Keratinocyte (primary cell): Measurements from ENCODE around the gene C11orf86. TPM values are rescaled to one million over a fixed set of nuclear protein-coding genes. Genes with fewer than 3 reads are reported as not detected.

Source experiments
- DNase-seq: peaks from one replicate; pipeline ENCODE4 v3.0.0-alpha.2; 2011; ENCODE audit warnings: low read depth, missing footprints, low spot score
- FAIRE-seq: peaks from 2 replicates; lab custom pipeline; 2011; peaks lifted over from hg19 to GRCh38; lab: Jason Lieb, UNC
- H2AFZ ChIP-seq: 2 replicates; pipeline ENCODE4 v1.6.0; 2012; ENCODE audit warnings: low read length, control low read depth, inconsistent platforms; ENCODE audit not compliant: control insufficient read depth
- H3K27ac ChIP-seq: 2 replicates; pipeline ENCODE4 v1.5.1; 2011; ENCODE audit warnings: low read length; ENCODE audit not compliant: control insufficient read depth, insufficient read depth
- H3K27me3 ChIP-seq: 3 replicates; pipeline ENCODE4 v1.6.0; 2011; ENCODE audit warnings: low read length; ENCODE audit not compliant: control insufficient read depth, insufficient read depth; ENCODE audit errors: extremely low read depth
- H3K36me3 ChIP-seq, 2 experiments: 2 replicates in 1 of 2; 3 replicates in 1 of 2; pipeline ENCODE4 v1.5.1; 2011; ENCODE audit warnings: low read length in 2 of 2, mild to moderate bottlenecking in 1 of 2; ENCODE audit not compliant: control insufficient read depth in 2 of 2, insufficient read depth in 2 of 2; ENCODE audit errors: extremely low read depth in 1 of 2
- H3K4me1 ChIP-seq: 3 replicates; pipeline ENCODE4 v1.5.1; 2011; ENCODE audit warnings: low read length; ENCODE audit not compliant: control insufficient read depth, insufficient read depth; ENCODE audit errors: extremely low read depth
- H3K4me2 ChIP-seq: 3 replicates; pipeline ENCODE4 v1.6.0; 2011; ENCODE audit warnings: low read depth, low read length; ENCODE audit not compliant: control insufficient read depth, insufficient read depth; ENCODE audit errors: extremely low read depth
- H3K4me3 ChIP-seq, 3 experiments: fragments of 200-600 bp in 1 of 3; sonication (generic) in 1 of 3; 2 replicates in 2 of 3; 3 replicates in 1 of 3; pipeline ENCODE4 v1.5.1; 2011 to 2016; ENCODE audit warnings: low read length in 3 of 3, mild to moderate bottlenecking in 3 of 3, control low read depth in 2 of 3, inconsistent platforms in 1 of 3, low read depth in 1 of 3, mixed read lengths in 1 of 3, mixed run types in 1 of 3, moderate library complexity in 1 of 3; ENCODE audit not compliant: control insufficient read depth in 2 of 3, insufficient read depth in 2 of 3; ENCODE audit errors: extremely low read depth in 1 of 3
- H3K79me2 ChIP-seq: 2 replicates; pipeline ENCODE4 v1.6.0; 2012; ENCODE audit warnings: low read length; ENCODE audit not compliant: control insufficient read depth, insufficient read depth
- H3K9ac ChIP-seq: 3 replicates; pipeline ENCODE4 v1.6.0; 2011; ENCODE audit warnings: low read length; ENCODE audit not compliant: control insufficient read depth, insufficient read depth; ENCODE audit errors: extremely low read depth
- H3K9me1 ChIP-seq: 3 replicates; pipeline ENCODE4 v1.6.0; 2011; ENCODE audit warnings: low read length; ENCODE audit not compliant: control insufficient read depth, insufficient read depth; ENCODE audit errors: extremely low read depth
- H3K9me3 ChIP-seq: 2 replicates; pipeline ENCODE4 v1.5.1; 2012; ENCODE audit warnings: low read depth, low read length; ENCODE audit not compliant: control insufficient read depth
- H4K20me1 ChIP-seq: 3 replicates; pipeline ENCODE4 v1.6.0; 2011; ENCODE audit warnings: low read length; ENCODE audit not compliant: control insufficient read depth, insufficient read depth; ENCODE audit errors: extremely low read depth
- CTCF ChIP-seq, 3 experiments: IDR thresholded peaks in 1 of 3; conservative IDR thresholded peaks in 1 of 3; optimal IDR thresholded peaks in 1 of 3; 2 replicates in 2 of 3; 3 replicates in 1 of 3; pipeline versions ENCODE3 to v1.5.1; 2011; ENCODE audit warnings: low read length in 3 of 3, mild to moderate bottlenecking in 3 of 3, moderate library complexity in 2 of 3, control low read depth in 1 of 3, inconsistent platforms in 1 of 3; ENCODE audit not compliant: insufficient read depth in 2 of 3; ENCODE audit errors: extremely low read depth in 1 of 3
- EZH2 ChIP-seq: IDR thresholded peaks from one replicate; pipeline ENCODE4 v1.6.1; 2012; ENCODE audit warnings: inconsistent platforms, mild to moderate bottlenecking, low read length, moderate library complexity
- dilution Hi-C: fragments of 300-500 bp; cut with MboI; formaldehyde crosslinking; loops from one replicate; pipeline ENCODE4 v1.7.0; 2020; ENCODE audit warnings: low sequenced_read_pairs; ENCODE audit not compliant: extremely low pct_ligation_motif_present
- polyA plus RNA-seq, 5 experiments: library from polyadenylated mRNA; depleted of rRNA in 3 of 5; stranded (reverse) in 3 of 5; stranded (forward) in 1 of 5; unstranded in 1 of 5; fragments of >200 nt; gene quantifications; 1 replicate in 1 of 5; 2 replicates in 3 of 5; 3 replicates in 1 of 5; pipeline versions ENCODE4 v1.2.1 to v1.2.3, GENCODE V29; 2011 to 2012; ENCODE audit warnings: missing spikeins in 2 of 5, low read depth in 1 of 5, low replicate concordance in 1 of 5

The C11orf86 gene
- polyA plus RNA-seq, 1 donor (not counting 4 experiments of a cell fraction or from before 2014, with no cell fraction given): not detected

- peak; percentile 67 for DNase-seq
Observed at GRCh38 chr11:66967670-66968425, 7.3 kb upstream of the C11orf86 start.

GRCh38 chr11:66969584-66970225 is 5.4 kb upstream of the C11orf86 start:
- Histone ChIP-seq H3K36me3 (no peaks in the 10 kb centered on the region), H3K79me2 (no peaks in the 10 kb centered on the region), H3K4me1 (peaks cover 54% of the 10 kb centered on the region), H4K20me1 (no peaks in the 10 kb centered on the region), H3K27me3 (no peaks in the 10 kb centered on the region), H3K9me1 (no peaks in the 10 kb centered on the region), H3K4me2 (peak overlapping the region; percentile 90), H3K9ac (peak overlapping the region; percentile 22), H3K9me3 (no peaks in the 10 kb centered on the region), H2AFZ (no peak overlapping the region), H3K4me3 (no peak overlapping the region), H3K27ac (peak overlapping the region; percentile 96)
- FAIRE-seq (no peak), DNase-seq (no peak)
- TF ChIP-seq CTCF (optimal IDR thresholded peaks at IDR 0.05 in 1 of 3, IDR thresholded peaks at IDR 0.05 in 1 of 3, conservative IDR thresholded peaks at IDR 0.05 in 1 of 3; ENCODE audit: extremely low read depth in 1 of 3, insufficient read depth in 2 of 3, low read length in 3 of 3) (no peak), EZH2 (no peak)
- dilution Hi-C loops: no loop called here

More at GRCh38 chr11:66967670-66968425, 7.3 kb upstream of the C11orf86 start:
- dilution Hi-C loops: no loop called here
- TF ChIP-seq EZH2 (no peak), CTCF (optimal IDR thresholded peaks at IDR 0.05 in 1 of 3, IDR thresholded peaks at IDR 0.05 in 1 of 3, conservative IDR thresholded peaks at IDR 0.05 in 1 of 3; ENCODE audit: extremely low read depth in 1 of 3, insufficient read depth in 2 of 3, low read length in 3 of 3) (no peak)
- H3K9me1 ChIP-seq: no peaks in the 10 kb centered on the region
- H3K9ac ChIP-seq: no peak overlapping the region
- no peaks in the 10 kb centered on the region for H3K9me3 ChIP-seq
- peak overlapping the region; percentile 67 for H3K4me2 ChIP-seq
- H4K20me1 ChIP-seq: no peaks in the 10 kb centered on the region
- no peaks in the 10 kb centered on the region for H3K36me3 ChIP-seq
- no peak overlapping the region for H2AFZ ChIP-seq
- no peak overlapping the region for H3K4me3 ChIP-seq
- FAIRE-seq: peak; percentile 91
- H3K79me2 ChIP-seq: no peaks in the 10 kb centered on the region
- H3K27me3 ChIP-seq: no peaks in the 10 kb centered on the region
- H3K4me1 ChIP-seq: peaks cover 57% of the 10 kb centered on the region
- H3K27ac ChIP-seq: peak overlapping the region; percentile 84
